Umbilical cord (tissue), 1 donor: ENCODE results near the gene C1orf174. TPM values are rescaled to one million over a fixed set of nuclear protein-coding genes. Genes with fewer than 3 reads are reported as not detected.

Source experiments
- total RNA-seq: library from RNA; depleted of rRNA; stranded (reverse); fragments of >200 nt; gene quantifications from one replicate; pipeline ENCODE4 v1.2.3, GENCODE V29; 2014; ENCODE audit warnings: low replicate concordance; ENCODE audit not compliant: insufficient read depth

Gene C1orf174
- total RNA-seq, 1 donor from 2014 or later, result 28.4 TPM

Other genes starting within 250 kb of the C1orf174 start
- not detected for gene TP73, start 247.8 kb downstream of the C1orf174 start, total RNA-seq
- 0.24 TPM for gene CCDC27, start 147.8 kb downstream of the C1orf174 start, total RNA-seq
- not detected for gene SMIM1, start 127.5 kb downstream of the C1orf174 start, total RNA-seq
- 18.5 TPM for gene LRRC47, start 103.8 kb downstream of the C1orf174 start, total RNA-seq
- gene CEP104, start 43.1 kb downstream of the C1orf174 start, total RNA-seq, result 61.9 TPM
- gene DFFB, start 42.8 kb downstream of the C1orf174 start, total RNA-seq, result 15.2 TPM